Stimulated activated CD8-positive, alpha-beta memory T cell treated with anti-CD3 and anti-CD28 coated beads, Interleukin-7, amount 100 ng/mL, for 24 hours (primary cell): Measurements from ENCODE around the gene CRYBA2.

Experiments
- DNase-seq: peaks from one replicate; pipeline ENCODE4 v3.0.0-alpha.2; 2020; ENCODE audit warnings: low read depth

Gene CRYBA2

GRCh38 chr2:218993345-218994315, at the start of gene CRYBA2:
Gene CRYBA2 (minus strand): TSS chr2:218993422. CDS start chr2:218993176, 246 bp downstream.
- DNase-seq = no peak

DNA sequence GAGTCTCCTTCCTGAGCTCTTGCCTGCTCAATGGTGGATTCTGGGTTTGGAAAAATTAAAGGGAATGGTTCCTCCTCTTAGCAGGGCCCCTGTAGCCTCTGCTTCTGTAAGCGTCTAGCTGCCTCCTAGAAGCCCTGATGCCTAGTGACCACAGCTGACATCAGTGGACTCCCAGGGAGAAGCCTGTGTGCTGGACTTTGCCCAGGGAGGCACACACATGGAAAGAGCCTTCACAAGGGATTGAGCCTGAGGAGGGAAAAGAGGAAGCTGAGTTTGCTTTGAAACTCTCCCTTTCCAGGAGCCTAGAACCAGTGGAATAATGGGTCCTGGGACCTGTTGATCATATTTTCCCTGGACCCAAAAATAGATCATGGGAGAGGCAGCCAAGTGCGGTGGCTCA, 49.5 kb upstream of the CRYBA2 start:
- no peak for DNase-seq

- DNase-seq = no peak
Observed at GRCh38 chr2:219042157-219042556, 48.9 kb upstream of the CRYBA2 start.

DNA sequence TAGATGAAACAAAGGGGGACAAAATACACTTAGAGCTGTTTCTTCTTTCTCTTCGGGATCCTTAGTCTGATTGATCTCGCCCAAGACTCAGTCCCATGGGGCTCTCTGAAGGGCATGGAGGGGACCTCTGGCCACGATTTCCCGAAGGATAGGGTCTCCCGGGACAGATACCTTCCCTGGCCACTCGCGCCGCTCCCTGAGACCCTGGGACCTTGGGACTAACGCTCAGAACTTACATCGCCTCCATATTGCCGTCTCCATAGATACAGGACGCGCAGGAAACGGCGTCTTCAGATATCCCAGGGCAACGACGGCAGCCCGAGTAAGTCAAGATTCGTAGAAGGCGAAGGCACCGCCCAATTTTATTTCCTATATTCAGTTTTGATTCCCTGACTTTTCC, 48.0 kb upstream of the CRYBA2 start, which contains the start of gene CFAP65:
Gene CFAP65, minus strand, starts transcription at position 265 of the 400 bp plus-strand sequence. CDS start 2,468 bp downstream, outside the sequence.
- DNase-seq = no peak

DNA sequence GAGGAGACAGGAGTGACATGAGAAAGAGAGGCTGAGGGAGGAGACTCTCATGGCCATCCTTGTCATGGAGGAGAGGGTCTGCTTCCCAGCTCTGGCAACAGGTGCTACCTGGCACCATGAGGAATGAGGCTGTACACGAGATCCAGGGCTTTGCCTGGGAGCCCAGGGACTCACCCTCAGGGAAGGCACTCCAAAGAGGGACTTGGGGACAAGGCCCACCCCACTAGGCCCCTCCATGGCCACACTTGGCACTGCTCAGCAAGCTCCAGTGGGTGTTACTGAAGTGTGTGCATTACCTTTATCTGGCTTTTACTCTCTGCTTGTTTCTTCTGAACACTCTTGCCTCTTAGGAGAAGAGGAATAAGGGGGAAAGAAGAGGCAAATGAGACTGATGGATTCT, 45.4 kb upstream of the CRYBA2 start:
- DNase-seq = no peak

DNA sequence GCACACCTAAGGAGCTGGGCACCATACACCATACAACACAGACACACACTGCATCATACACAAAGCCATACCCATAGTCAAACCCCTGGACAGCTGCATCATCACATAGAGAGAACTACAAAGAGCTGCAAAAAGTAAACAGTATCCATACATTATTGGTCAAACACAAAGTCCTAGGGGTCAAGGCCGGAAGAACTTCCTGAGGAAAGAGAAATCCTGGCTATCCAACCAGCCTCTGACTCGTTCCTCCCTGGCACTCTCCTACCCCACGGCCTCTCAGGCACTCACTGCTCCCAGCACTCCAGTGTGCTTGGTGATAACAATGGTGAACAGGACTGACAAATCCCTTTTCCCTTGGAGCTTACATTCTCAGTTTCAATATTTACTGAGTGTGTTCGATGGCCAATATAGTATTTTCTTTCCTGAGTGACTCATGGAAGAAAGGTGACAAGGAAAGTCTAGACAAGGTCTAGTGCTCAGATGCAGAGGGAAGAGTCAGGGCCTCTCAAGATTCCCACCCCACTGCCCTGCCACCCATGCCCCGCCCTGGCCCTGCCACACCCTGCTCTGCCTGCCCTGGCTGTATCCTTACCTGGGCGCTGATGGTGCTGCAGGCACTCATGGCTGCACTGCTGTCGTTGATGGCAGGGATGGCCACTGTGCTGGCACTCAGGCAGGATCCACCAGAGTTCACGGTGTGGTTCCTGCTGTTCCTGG, 44.7 kb upstream of the CRYBA2 start:
- DNase-seq = no peak

- no peak for DNase-seq
Observed at GRCh38 chr2:219035942-219036341, 42.7 kb upstream of the CRYBA2 start.

- no peak for DNase-seq
Observed at GRCh38 chr2:219034823-219035222, 41.6 kb upstream of the CRYBA2 start.

DNA sequence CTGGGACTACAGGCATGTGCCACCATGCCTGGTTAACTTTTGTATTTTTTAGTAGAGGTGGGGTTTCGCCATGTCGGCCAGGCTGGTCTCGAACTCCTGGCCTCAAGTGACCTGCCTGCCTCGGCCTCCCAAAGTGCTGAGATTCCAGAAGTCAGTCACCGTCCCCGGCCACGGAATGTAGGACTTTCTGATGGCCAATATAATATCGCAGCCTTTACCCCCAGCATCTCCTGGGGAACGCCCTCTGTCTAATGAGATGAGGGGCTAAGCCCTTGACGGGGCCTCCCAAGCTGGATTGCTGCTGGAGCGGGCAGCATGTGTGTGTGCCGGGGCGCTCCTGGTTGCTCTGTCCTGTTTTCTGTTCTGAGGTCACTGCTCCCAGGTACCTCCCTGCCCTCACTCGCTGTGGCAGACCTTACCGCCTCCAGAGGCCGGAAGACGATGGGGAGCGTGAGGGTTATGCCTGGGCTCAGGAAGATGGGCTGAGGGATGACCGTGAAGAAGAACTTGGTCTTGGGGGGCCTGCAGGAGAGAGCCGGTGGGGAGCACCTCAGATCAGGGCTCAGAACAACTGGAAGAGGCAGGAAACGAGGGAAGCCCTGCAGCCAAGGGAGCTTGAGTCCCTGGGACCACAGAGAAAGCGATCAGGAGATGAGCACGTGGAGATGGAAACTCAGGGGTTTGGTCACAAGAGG, 39.0 kb upstream of the CRYBA2 start:
- DNase-seq = no peak

GRCh38 chr2:219031005-219031738, 38.0 kb upstream of the CRYBA2 start:
- DNase-seq = no peak

GRCh38 chr2:219030177-219030940, 37.1 kb upstream of the CRYBA2 start:
- DNase-seq = no peak

DNA sequence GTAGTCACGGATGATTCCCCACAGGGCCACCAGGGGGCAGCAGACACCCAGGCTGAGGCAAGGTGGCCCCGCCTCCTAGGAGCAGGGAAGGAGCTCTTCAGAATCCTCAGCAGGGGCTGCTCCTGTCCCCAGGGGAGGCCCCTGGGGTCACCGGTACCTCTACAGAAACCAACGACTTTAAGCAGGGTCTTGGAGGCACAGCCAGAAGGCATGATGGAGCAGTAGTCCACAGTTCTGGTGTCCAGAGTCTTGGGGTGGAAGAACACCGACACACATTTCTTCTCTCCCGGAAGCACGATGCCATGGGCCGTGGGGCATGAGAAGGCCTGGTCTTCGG, 36.6 kb upstream of the CRYBA2 start:
- peak; percentile 47 for DNase-seq

GRCh38 chr2:219028996-219029828, 36.0 kb upstream of the CRYBA2 start:
- DNase-seq = no peak

- DNase-seq = no peak
Observed at GRCh38 chr2:219028141-219028540, 34.9 kb upstream of the CRYBA2 start.

DNA sequence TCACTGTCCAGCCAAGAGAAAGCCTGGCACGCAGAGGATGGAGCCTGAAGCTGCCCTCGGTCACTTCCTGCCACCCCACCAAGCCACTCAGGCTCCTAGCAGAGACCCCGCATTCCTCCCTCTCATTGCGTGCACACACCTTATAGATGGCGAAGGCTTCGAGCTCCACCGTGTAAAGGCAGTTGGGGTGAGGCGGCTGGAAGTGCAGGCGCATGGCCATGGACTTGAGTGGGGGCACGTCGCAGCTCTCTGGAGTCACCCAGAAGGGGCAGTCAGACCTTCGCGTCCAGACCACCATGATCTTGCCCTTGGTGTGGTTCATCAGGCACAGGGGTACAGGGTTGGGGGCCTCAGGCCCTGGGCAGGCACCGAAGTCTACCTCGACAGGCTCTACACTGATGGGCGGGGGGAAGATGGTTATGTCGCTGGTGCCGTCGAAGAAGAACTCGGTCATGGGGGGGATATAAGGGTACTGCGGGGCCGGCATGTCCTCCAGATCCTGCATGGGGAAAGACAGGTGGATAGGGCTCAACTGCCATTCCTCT, 34.4 kb upstream of the CRYBA2 start:
- no peak for DNase-seq

DNA sequence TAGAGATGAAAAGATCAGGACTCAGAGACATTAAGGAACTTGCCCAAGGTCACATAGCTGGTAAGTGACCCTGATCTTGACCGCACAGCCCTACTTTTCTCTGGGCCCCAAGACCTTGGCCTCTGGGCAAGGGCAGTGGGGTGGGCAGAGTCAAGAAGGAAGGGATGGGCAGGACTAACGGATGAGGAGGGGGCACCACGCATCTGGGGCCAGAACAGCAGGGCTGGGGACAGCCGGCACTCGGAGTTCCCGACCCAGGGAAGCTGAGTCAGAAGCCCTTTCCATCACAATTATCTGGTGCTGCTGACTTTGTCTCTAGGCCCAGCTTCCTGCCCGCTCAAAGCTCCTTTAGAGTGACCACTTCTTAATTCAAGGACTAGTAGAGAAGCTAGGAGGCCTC, 33.7 kb upstream of the CRYBA2 start:
- no peak for DNase-seq

- no peak for DNase-seq
Observed at GRCh38 chr2:219025637-219026585, 32.7 kb upstream of the CRYBA2 start.

DNA sequence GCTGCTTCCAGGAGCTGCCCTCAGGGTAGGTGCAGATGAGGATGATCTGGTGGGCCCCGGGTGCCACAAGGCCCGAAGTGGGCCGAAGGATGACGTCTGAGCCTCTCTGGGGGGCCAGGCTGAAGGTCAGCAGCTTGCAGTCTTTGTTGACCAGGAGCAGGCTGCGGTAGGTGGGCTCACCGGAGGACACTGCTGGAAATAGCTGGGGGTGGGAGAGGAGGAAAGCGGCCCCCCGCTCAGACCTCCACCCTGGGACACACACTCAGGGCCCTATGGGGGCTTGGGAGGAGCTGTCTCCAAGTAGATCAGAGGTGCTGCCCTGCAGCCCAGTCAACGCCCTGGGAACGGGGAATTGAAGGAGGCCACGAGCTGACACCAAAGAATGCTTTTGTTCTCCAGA, 30.8 kb upstream of the CRYBA2 start:
- no peak for DNase-seq
